DOHH2 (cell line): Measurements from ENCODE around the gene CFAP100.

Experiments used
- H3F3A ChIP-seq: fragments of 200-600 bp; sonication (generic), shearing (Covaris generic); 2 replicates; pipeline ENCODE4 v1.6.0; 2016; ENCODE audit warnings: antibody characterized with exemption, mild to moderate bottlenecking; ENCODE audit not compliant: control insufficient read depth, insufficient read depth
- H3K27ac ChIP-seq: fragments of 200-600 bp; sonication (generic); 2 replicates; pipeline ENCODE4 v1.5.1; 2014; ENCODE audit warnings: low read depth, mild to moderate bottlenecking, low read length, moderate library complexity
- H3K27me3 ChIP-seq: fragments of 200-600 bp; sonication (generic); 2 replicates; pipeline ENCODE4 v1.6.1; 2014; ENCODE audit warnings: mild to moderate bottlenecking, low read length, mixed read lengths; ENCODE audit not compliant: control insufficient read depth
- H3K36me3 ChIP-seq: fragments of 200-600 bp; sonication (generic); 2 replicates; pipeline ENCODE4 v1.6.1; 2014; ENCODE audit warnings: mild to moderate bottlenecking, low read length, moderate library complexity, mixed read lengths; ENCODE audit not compliant: control insufficient read depth
- H3K4me1 ChIP-seq: fragments of 200-600 bp; sonication (generic); 2 replicates; pipeline ENCODE4 v1.6.1; 2014; ENCODE audit warnings: mild to moderate bottlenecking, low read length, mixed read lengths; ENCODE audit not compliant: control insufficient read depth
- H3K4me2 ChIP-seq: fragments of 200-600 bp; sonication (generic); 2 replicates; pipeline ENCODE4 v1.6.0; 2014; ENCODE audit warnings: mild to moderate bottlenecking, low read length, moderate library complexity
- H3K4me3 ChIP-seq: fragments of 200-600 bp; sonication (generic); 2 replicates; pipeline ENCODE4 v1.5.1; 2014; ENCODE audit warnings: mild to moderate bottlenecking, low read length, mixed read lengths
- H3K79me2 ChIP-seq: fragments of 200-600 bp; sonication (generic); 2 replicates; pipeline ENCODE4 v1.6.1; 2014; ENCODE audit warnings: mild to moderate bottlenecking, low read length, mixed read lengths; ENCODE audit not compliant: control insufficient read depth
- H3K9me2 ChIP-seq: fragments of 200-600 bp; sonication (generic); replicated peaks from 2 replicates; pipeline ENCODE4 v1.6.1; 2014; ENCODE audit warnings: mild to moderate bottlenecking, low read length, mixed read lengths; ENCODE audit not compliant: control insufficient read depth
- H3K9me3 ChIP-seq: fragments of 200-600 bp; sonication (generic); 2 replicates; pipeline ENCODE4 v1.6.1; 2014; ENCODE audit warnings: antibody characterized with exemption, low read length, mixed read lengths; ENCODE audit not compliant: control insufficient read depth, insufficient read depth
- H4K20me1 ChIP-seq: fragments of 200-600 bp; sonication (generic); 2 replicates; pipeline ENCODE4 v1.6.0; 2014; ENCODE audit warnings: low read depth, mild to moderate bottlenecking, antibody characterized with exemption, low read length, moderate library complexity; ENCODE audit not compliant: control insufficient read depth, insufficient read depth
- EZH2phosphoT487 ChIP-seq: fragments of 200-600 bp; sonication (generic); IDR thresholded peaks from 2 replicates; pipeline ENCODE4 v1.6.1; 2017; ENCODE audit warnings: borderline replicate concordance, mild to moderate bottlenecking, antibody characterized with exemption, low read length, moderate library complexity, mixed read lengths
- TF ChIP-seq, protein P1 (sequence below): fragments of 200-600 bp; sonication (generic); IDR thresholded peaks from one replicate; pipeline ENCODE4 v1.5.1; 2014; ENCODE audit warnings: antibody characterized with exemption, mild to moderate bottlenecking, low read depth, low read length; ENCODE audit not compliant: poor library complexity, severe bottlenecking

CFAP100 gene

DNA sequence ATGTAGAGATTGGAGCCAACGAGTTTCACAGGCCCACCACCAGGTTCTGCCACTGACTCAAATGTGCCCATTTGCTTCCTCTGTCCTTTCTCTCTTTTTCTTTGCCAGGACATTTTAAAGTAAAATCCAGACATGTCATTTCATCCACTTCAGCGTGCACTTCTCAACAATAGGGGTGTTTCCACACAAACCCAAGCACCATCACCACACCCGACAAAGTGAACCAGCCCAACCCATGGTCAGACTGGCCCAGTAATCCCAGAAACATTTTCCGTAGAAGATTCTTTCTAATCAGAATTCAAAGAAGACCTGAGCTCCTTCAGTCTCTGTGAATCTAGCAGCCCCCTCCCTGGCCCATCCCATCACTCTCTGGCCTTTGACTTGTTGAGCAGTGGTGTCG, 13.4 kb downstream of the CFAP100 start:
- H4K20me1 ChIP-seq: no peaks in the 10 kb centered on the region
- H3K4me1 ChIP-seq: no peaks in the 10 kb centered on the region
- H3K79me2 ChIP-seq: no peaks in the 10 kb centered on the region
- no peak overlapping the region for H3K4me2 ChIP-seq
- H3K36me3 ChIP-seq: no peaks in the 10 kb centered on the region
- TF ChIP-seq, protein P1, sequence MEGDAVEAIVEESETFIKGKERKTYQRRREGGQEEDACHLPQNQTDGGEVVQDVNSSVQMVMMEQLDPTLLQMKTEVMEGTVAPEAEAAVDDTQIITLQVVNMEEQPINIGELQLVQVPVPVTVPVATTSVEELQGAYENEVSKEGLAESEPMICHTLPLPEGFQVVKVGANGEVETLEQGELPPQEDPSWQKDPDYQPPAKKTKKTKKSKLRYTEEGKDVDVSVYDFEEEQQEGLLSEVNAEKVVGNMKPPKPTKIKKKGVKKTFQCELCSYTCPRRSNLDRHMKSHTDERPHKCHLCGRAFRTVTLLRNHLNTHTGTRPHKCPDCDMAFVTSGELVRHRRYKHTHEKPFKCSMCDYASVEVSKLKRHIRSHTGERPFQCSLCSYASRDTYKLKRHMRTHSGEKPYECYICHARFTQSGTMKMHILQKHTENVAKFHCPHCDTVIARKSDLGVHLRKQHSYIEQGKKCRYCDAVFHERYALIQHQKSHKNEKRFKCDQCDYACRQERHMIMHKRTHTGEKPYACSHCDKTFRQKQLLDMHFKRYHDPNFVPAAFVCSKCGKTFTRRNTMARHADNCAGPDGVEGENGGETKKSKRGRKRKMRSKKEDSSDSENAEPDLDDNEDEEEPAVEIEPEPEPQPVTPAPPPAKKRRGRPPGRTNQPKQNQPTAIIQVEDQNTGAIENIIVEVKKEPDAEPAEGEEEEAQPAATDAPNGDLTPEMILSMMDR: no peak
- no peak for TF ChIP-seq EZH2phosphoT487
- peaks cover 25% of the 10 kb centered on the region for H3K27me3 ChIP-seq
- no peaks in the 10 kb centered on the region for H3F3A ChIP-seq
- H3K9me2 ChIP-seq: no peaks in the 10 kb centered on the region
- H3K27ac ChIP-seq: no peak overlapping the region
- H3K9me3 ChIP-seq: no peaks in the 10 kb centered on the region
- H3K4me3 ChIP-seq: no peak overlapping the region

DNA sequence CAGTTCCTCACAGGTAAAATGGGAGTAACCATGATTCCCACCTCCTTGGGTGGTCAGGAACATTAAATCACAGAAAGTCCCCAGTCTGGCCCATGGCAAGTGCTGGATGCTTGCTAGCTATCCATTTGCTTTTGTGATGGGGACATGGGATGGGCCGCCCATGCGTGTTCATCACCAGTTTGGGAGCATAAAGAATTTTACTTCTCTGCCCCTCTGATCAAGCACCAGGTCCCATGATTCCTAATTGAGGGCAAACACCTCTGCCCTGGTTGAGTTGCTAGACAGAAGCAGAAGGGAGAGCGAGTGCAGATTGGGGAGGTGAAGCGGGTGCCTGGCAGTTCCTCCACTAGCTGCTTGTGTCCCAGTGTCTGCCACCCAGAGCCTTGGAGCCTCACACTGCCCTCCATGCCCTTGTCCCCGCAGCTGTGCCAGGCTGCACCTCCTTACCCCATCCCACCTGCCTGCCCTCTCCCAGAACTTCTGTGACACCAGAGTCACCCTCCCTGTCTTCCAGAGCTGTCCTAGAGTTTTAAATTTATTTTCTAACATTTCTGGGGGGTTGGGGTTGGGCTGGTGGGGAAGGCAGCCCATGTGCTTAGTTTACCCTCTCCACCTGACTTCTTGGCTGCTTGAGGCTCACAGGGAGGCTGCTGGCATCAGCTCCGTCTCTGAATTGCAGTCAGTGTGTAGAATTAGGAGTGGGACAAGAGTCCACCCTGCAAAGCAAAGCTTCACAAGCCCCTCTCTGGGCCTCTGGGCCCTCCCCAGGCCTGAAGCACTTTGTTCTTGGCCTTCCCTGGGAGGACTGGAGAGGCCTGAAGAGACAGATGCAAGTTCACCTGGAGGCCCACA, 18.4 kb downstream of the CFAP100 start:
- Histone ChIP-seq H3K9me3 (no peaks in the 10 kb centered on the region), H3K4me2 (no peak overlapping the region), H3K79me2 (no peaks in the 10 kb centered on the region), H3K9me2 (no peaks in the 10 kb centered on the region), H3K4me1 (no peaks in the 10 kb centered on the region), H3K36me3 (no peaks in the 10 kb centered on the region), H3K4me3 (no peak overlapping the region), H4K20me1 (no peaks in the 10 kb centered on the region), H3F3A (no peaks in the 10 kb centered on the region), H3K27ac (no peak overlapping the region), H3K27me3 (peaks cover 11% of the 10 kb centered on the region; the same call in 1 of the 2 replicates)
- TF ChIP-seq, protein P1: no peak
- TF ChIP-seq EZH2phosphoT487: no peak

DNA sequence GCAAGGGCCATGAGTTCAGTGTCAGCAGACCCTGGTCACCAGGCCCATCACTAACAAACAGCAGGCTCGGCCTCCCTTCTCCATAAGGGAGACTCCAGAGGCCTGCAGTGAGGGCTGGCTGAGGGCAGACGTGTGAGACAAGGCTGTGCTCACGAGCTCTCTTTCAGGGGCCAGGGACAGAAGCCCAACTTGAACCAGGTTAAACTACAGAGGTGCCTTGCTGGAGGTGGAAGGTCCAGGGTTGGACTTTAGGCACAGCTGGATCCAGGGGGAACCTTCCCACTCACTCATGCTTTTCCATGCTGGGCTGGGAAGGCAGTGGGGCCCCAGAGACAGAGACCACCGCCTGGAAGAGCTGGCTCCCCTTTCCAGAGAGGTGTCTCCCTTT, 19.0 kb downstream of the CFAP100 start:
- H3K9me2 ChIP-seq: no peaks in the 10 kb centered on the region
- H3K27ac ChIP-seq: no peak overlapping the region
- H3K79me2 ChIP-seq: no peaks in the 10 kb centered on the region
- no peak overlapping the region for H3K4me2 ChIP-seq
- no peak overlapping the region for H3K4me3 ChIP-seq
- TF ChIP-seq, protein P1: no peak
- TF ChIP-seq EZH2phosphoT487: no peak
- no peaks in the 10 kb centered on the region for H4K20me1 ChIP-seq
- H3K9me3 ChIP-seq: no peaks in the 10 kb centered on the region
- no peaks in the 10 kb centered on the region for H3K36me3 ChIP-seq
- H3K4me1 ChIP-seq: no peaks in the 10 kb centered on the region
- H3K27me3 ChIP-seq: peaks cover 11% of the 10 kb centered on the region; the same call in 1 of the 2 replicates
- H3F3A ChIP-seq: no peaks in the 10 kb centered on the region
